Esophagus squamous epithelium (tissue), 4 donors: Measurements from ENCODE around the gene GCC2.

Experiments
- CTCF ChIP-seq, 6 experiments: fragments of 450-650 bp in 4 of 6; fragments of 200-600 bp in 2 of 6; sonication (generic) in 2 of 6; IDR thresholded peaks; one replicate each; pipeline ENCODE4 v1.5.1; 2016 to 2019; ENCODE audit warnings: antibody characterized with exemption in 6 of 6, mild to moderate bottlenecking in 4 of 6, moderate library complexity in 4 of 6
- POLR2A ChIP-seq, 4 donors: fragments of 450-650 bp; IDR thresholded peaks; one replicate each; pipeline ENCODE4 v1.6.1; 2017; ENCODE audit warnings: antibody characterized with exemption in 4 of 4, mild to moderate bottlenecking in 4 of 4, moderate library complexity in 3 of 4

- no peak for TF ChIP-seq CTCF (IDR thresholded peaks at IDR 0.05)
- no peak for TF ChIP-seq POLR2A (IDR thresholded peaks at IDR 0.05)
Measured at GRCh38 chr2:108553209-108553919, 104.4 kb downstream of the GCC2 start.
